GM12878 (cell line): ENCODE results near the gene DYNLT4. TPM values are rescaled to one million over a fixed set of nuclear protein-coding genes. Genes with fewer than 3 reads are reported as not detected.

Experiments
- BHLHE40 ChIP-seq, 2 experiments: fragments of 450-650 bp in 1 of 2; IDR thresholded peaks; 2 replicates each; pipeline ENCODE4 v1.6.1; 2011 to 2017; ENCODE audit warnings: low read depth in 2 of 2, borderline replicate concordance in 1 of 2, improper control_type of control experiment in 1 of 2, low read length in 1 of 2, mild to moderate bottlenecking in 1 of 2
- CUX1 ChIP-seq: IDR thresholded peaks from 2 replicates; pipeline ENCODE4 v1.6.1; 2012; ENCODE audit warnings: improper control_type of control experiment, low read depth, low read length; ENCODE audit not compliant: insufficient replicate concordance
- FOXK2 ChIP-seq: fragments of 450-650 bp; IDR thresholded peaks from 2 replicates; pipeline ENCODE4 v1.6.1; 2017; ENCODE audit warnings: mild to moderate bottlenecking, moderate library complexity
- FOXM1 ChIP-seq: IDR thresholded peaks from 2 replicates; pipeline ENCODE4 v1.6.1; 2012; ENCODE audit warnings: low read depth, mild to moderate bottlenecking, inconsistent platforms, low read length, moderate library complexity
- NFXL1 ChIP-seq: fragments of 450-650 bp; IDR thresholded peaks from 2 replicates; pipeline ENCODE4 v1.6.1; 2017; ENCODE audit warnings: antibody characterized with exemption, mild to moderate bottlenecking, borderline replicate concordance
- NR2C2 ChIP-seq: IDR thresholded peaks from 2 replicates; pipeline ENCODE4 v1.6.1; 2011; ENCODE audit warnings: borderline replicate concordance, low read depth; ENCODE audit not compliant: control insufficient read depth, insufficient read length
- SMAD5 ChIP-seq: IDR thresholded peaks from 2 replicates; pipeline ENCODE4 v1.6.1; 2016; ENCODE audit warnings: antibody characterized with exemption, low read depth
- SP1 ChIP-seq: IDR thresholded peaks from one replicate; pipeline ENCODE4 v1.6.1; 2011; ENCODE audit warnings: low read depth, low read length
- WRNIP1 ChIP-seq: IDR thresholded peaks from 2 replicates; pipeline ENCODE4 v1.6.1; 2011; ENCODE audit warnings: low read depth, low read length, improper control_type of control experiment, borderline replicate concordance
- ZBTB11 ChIP-seq: fragments of 450-650 bp; formaldehyde crosslinking; IDR thresholded peaks from 2 replicates; pipeline ENCODE4 v1.5.0; 2022; ENCODE audit warnings: mild to moderate bottlenecking, missing genetic modification characterization
- ZNF622 ChIP-seq: fragments of 450-650 bp; IDR thresholded peaks from 2 replicates; pipeline ENCODE4 v1.6.1; 2017; ENCODE audit warnings: mild to moderate bottlenecking, inconsistent platforms
- ZNF687 ChIP-seq: fragments of 450-650 bp; IDR thresholded peaks from 2 replicates; pipeline ENCODE4 v1.6.1; 2017; ENCODE audit warnings: mild to moderate bottlenecking, moderate library complexity
- polyA plus RNA-seq, 11 experiments: library from polyadenylated mRNA; depleted of rRNA in 4 of 11; unstranded in 6 of 11; stranded (reverse) in 5 of 11; fragments of >200 nt; fragmentation: Nextera tagmentation in 4 of 11; fragmentation: Illumina TruSeq in 1 of 11; extraction: Ambion mirVana in 4 of 11; extraction: Trizol in 1 of 11; gene quantifications; 1 replicate in 1 of 11; 2 replicates in 10 of 11; pipeline versions ENCODE4 v1.2.1 to v1.2.3, GENCODE V29; 2011 to 2016; ENCODE audit warnings: inconsistent platforms in 2 of 11, missing spikeins in 2 of 11, low read depth in 1 of 11
- total RNA-seq, 4 experiments: library from RNA; depleted of rRNA in 3 of 4; stranded (reverse); fragments of >200 nt in 3 of 4; fragmentation: Illumina TruSeq in 1 of 4; extraction: Trizol in 1 of 4; gene quantifications; 2 replicates each; pipeline versions ENCODE4 v1.2.1 to v1.2.3, GENCODE V29; 2013 to 2021

DYNLT4 gene
- total and polyA plus RNA-seq, 10 of the 15 experiments (the other 5 are each of a cell fraction or from before 2014, with no cell fraction given) = 0.23 to 0.28 TPM; not detected in 8

GRCh38 chr1:44799770-44800584 lies 7.2 kb downstream of the DYNLT4 start, which contains the start of gene PLK3 (continued):
- peak; percentile 39; the same call in 1 of the 2 replicates for TF ChIP-seq ZBTB11 (CRISPR knock-in tag)
- TF ChIP-seq WRNIP1 = no peak
- TF ChIP-seq BHLHE40 (IDR thresholded peaks at IDR 0.05; ENCODE audit: borderline replicate concordance in 1 of 2, low read depth in 2 of 2, low read length in 1 of 2) = peak in 1 of 2 experiments; percentile 74; a peak in 3 of 4 replicates
- peak; percentile 44; the same call in 1 of the 2 replicates for TF ChIP-seq FOXK2
- TF ChIP-seq SP1 = peak; percentile 42
- TF ChIP-seq ZNF687 = peak; percentile 80
- TF ChIP-seq CUX1 = no peak
- no peak for TF ChIP-seq NR2C2
- TF ChIP-seq ZNF622 = no peak
- TF ChIP-seq SMAD5 = no peak
- TF ChIP-seq FOXM1 = no peak
- no peak for TF ChIP-seq NFXL1
